Stomach (tissue), 9 donors: ENCODE measurements around the gene EME1. TPM values are rescaled to one million over a fixed set of nuclear protein-coding genes. Genes with fewer than 3 reads are reported as not detected.

Experiments used
- DNase-seq, 2 donors: peaks; one replicate each; pipeline versions ENCODE4 v3.0.0 to v3.0.0-alpha.2; 2013 to 2019
- H3K27ac ChIP-seq, 5 donors: fragments of 200-600 bp in 4 of 5; sonication (generic) in 4 of 5; one replicate each; pipeline ENCODE4 v1.5.1; 2013 to 2019; ENCODE audit warnings: mild to moderate bottlenecking in 1 of 5, moderate library complexity in 1 of 5
- H3K27me3 ChIP-seq, 3 donors: fragments of 200-600 bp; sonication (generic); one replicate each; pipeline ENCODE4 v1.5.1; 2017 to 2019; ENCODE audit warnings: mixed run types in 1 of 3
- H3K36me3 ChIP-seq, 4 donors: fragments of 200-600 bp; sonication (generic); 1 replicate in 3 of 4; 2 replicates in 1 of 4; pipeline ENCODE4 v1.5.1; 2016 to 2019
- H3K4me1 ChIP-seq, 4 donors: fragments of 200-600 bp; sonication (generic); one replicate each; pipeline ENCODE4 v1.5.1; 2016 to 2019
- H3K4me3 ChIP-seq, 4 donors: fragments of 200-600 bp; sonication (generic) in 3 of 4; one replicate each; pipeline ENCODE4 v1.5.1; 2016 to 2019; ENCODE audit warnings: mild to moderate bottlenecking in 1 of 4
- H3K9me3 ChIP-seq, 4 donors: fragments of 200-600 bp; sonication (generic); one replicate each; pipeline ENCODE4 v1.5.1; 2016 to 2019
- EP300 ChIP-seq: sonication (generic); formaldehyde crosslinking; IDR thresholded peaks from one replicate; pipeline ENCODE4 v1.6.1; 2017; ENCODE audit warnings: antibody characterized with exemption
- POLR2A ChIP-seq, 4 donors: fragments of 450-650 bp; IDR thresholded peaks; one replicate each; pipeline ENCODE4 v1.6.1; 2016; ENCODE audit warnings: antibody characterized with exemption in 4 of 4, control low read depth in 2 of 4, mild to moderate bottlenecking in 1 of 4, moderate library complexity in 1 of 4
- POLR2AphosphoS5 ChIP-seq, 3 donors: sonication (generic); formaldehyde crosslinking; IDR thresholded peaks; one replicate each; pipeline ENCODE4 v1.6.1; 2016; ENCODE audit warnings: antibody characterized with exemption in 3 of 3
- WGBS, 5 donors: extraction: QIAGEN DNeasy Blood & Tissue Kit in 3 of 5; methylation state at CpG; one replicate each; pipeline versions ENCODE4 v1.1.5 to v1.1.7; 2013 to 2018; 5-methylcytosine and 5-hydroxymethylcytosine counted together
- intact Hi-C: fragments of 100-400 bp; cut with DNase I; formaldehyde crosslinking; loops from one replicate; pipeline ENCODE4 v1.15.1; 2023; ENCODE audit warnings: low total_unique reads
- polyA plus RNA-seq, 3 donors: library from polyadenylated mRNA; stranded (reverse); fragments of 200-250 nt; gene quantifications; one replicate each; pipeline ENCODE4 v1.2.3, GENCODE V29; 2013
- total RNA-seq, 5 donors: library from RNA; depleted of rRNA; stranded (reverse); fragments of >200 nt; gene quantifications; one replicate each; pipeline versions ENCODE4 v1.1.0 to v1.2.3, GENCODE V29; 2014 to 2016
- TF ChIP-seq, protein P1 (sequence below), 7 experiments: fragments of 450-650 bp in 4 of 7; fragments of 200-600 bp in 3 of 7; sonication (generic) in 3 of 7; IDR thresholded peaks; one replicate each; pipeline ENCODE4 v1.5.1; 2016 to 2019; ENCODE audit warnings: antibody characterized with exemption in 7 of 7, control low read depth in 2 of 7, mild to moderate bottlenecking in 1 of 7
- donor health status: healthy with polysubstance abuse.
- donor health status: Bipolar disorder and iron deficiency.
- donor health status: healthy.

Gene EME1
- total and polyA plus RNA-seq, 8 donors = 0.87 to 15.8 (median 2.6) TPM; not detected in 2

GRCh38 chr17:50365165-50365564, 7.9 kb upstream of the EME1 start:
- DNase-seq = no peak
- Histone ChIP-seq H3K27ac (no peak overlapping the region), H3K36me3 (peaks cover 37 to 70% (median 65%) of the 10 kb centered on the region in 4 donors), H3K27me3 (no peaks in the 10 kb centered on the region), H3K4me3 (no peak overlapping the region), H3K9me3 (no peaks in the 10 kb centered on the region), H3K4me1 (peaks cover 21 to 43% (median 36%) of the 10 kb centered on the region in 4 donors)
- no peak for TF ChIP-seq POLR2AphosphoS5 (IDR thresholded peaks at IDR 0.05)
- intact Hi-C loops = loop anchor here (10.0 kb wide), 1 partner anchor 110 kb away; the partner anchor contains the start of gene RSAD1
- 43 to 67% (median 63%) methylated on average over 2 of the region's 2 CpGs for WGBS, 5 donors

- Histone ChIP-seq H3K27me3 (no peaks in the 10 kb centered on the region), H3K4me1 (peaks cover 21 to 45% (median 37%) of the 10 kb centered on the region in 4 donors), H3K9me3 (no peaks in the 10 kb centered on the region), H3K36me3 (peaks cover 35 to 70% (median 65%) of the 10 kb centered on the region in 4 donors), H3K27ac (no peak overlapping the region), H3K4me3 (no peak overlapping the region)
- intact Hi-C loops = loop anchor here (10.0 kb wide), 1 partner anchor 109 kb away; the partner anchor contains the start of gene RSAD1
- DNase-seq = no peak
- WGBS, 5 donors = 85 to 91% (median 88%) methylated on average over 14 of the region's 14 CpGs
- TF ChIP-seq, protein P1, sequence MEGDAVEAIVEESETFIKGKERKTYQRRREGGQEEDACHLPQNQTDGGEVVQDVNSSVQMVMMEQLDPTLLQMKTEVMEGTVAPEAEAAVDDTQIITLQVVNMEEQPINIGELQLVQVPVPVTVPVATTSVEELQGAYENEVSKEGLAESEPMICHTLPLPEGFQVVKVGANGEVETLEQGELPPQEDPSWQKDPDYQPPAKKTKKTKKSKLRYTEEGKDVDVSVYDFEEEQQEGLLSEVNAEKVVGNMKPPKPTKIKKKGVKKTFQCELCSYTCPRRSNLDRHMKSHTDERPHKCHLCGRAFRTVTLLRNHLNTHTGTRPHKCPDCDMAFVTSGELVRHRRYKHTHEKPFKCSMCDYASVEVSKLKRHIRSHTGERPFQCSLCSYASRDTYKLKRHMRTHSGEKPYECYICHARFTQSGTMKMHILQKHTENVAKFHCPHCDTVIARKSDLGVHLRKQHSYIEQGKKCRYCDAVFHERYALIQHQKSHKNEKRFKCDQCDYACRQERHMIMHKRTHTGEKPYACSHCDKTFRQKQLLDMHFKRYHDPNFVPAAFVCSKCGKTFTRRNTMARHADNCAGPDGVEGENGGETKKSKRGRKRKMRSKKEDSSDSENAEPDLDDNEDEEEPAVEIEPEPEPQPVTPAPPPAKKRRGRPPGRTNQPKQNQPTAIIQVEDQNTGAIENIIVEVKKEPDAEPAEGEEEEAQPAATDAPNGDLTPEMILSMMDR (IDR thresholded peaks at IDR 0.05) = no peak
- TF ChIP-seq POLR2A (IDR thresholded peaks at IDR 0.05) (no peak), EP300 (no peak)
These were observed 7.2 kb upstream of the EME1 start for GRCh38 chr17:50365649-50366393.

DNA sequence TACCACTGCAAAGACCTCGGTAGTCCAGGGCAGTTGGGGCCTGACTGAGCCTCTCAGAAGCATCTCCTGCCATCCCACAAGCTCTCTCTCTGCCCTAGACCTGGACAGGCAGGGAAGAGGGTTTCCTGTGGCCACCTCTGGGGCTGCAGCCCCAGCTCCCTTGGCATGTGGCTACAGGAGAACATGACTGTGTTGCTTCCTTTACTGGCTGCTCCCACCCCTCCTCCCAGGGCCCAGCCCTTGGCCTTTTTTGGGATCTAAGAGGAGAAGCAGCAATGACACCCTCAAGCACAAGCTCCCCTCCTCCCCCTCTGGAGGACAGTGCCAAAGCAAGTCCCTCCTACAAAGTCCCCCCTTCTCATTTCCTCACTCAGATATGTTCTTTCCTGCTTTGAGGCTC, 5.6 kb upstream of the EME1 start:
- peaks cover 31 to 45% (median 38%) of the 10 kb centered on the region in 4 donors for H3K4me1 ChIP-seq
- H3K27ac ChIP-seq = no peak overlapping the region
- no peak for DNase-seq
- 64 to 88% (median 83%) methylated on average over 1 of the region's 1 CpG for WGBS, 5 donors
- H3K4me3 ChIP-seq = no peak overlapping the region
- intact Hi-C loops = loop anchor here (10.0 kb wide), 1 partner anchor 107 kb away; the partner anchor contains the start of gene RSAD1
- peaks cover 35 to 65% (median 61%) of the 10 kb centered on the region in 4 donors for H3K36me3 ChIP-seq
- H3K9me3 ChIP-seq = no peaks in the 10 kb centered on the region
- no peaks in the 10 kb centered on the region for H3K27me3 ChIP-seq
- TF ChIP-seq POLR2AphosphoS5 (IDR thresholded peaks at IDR 0.05) (no peak), EP300 (no peak), POLR2A (IDR thresholded peaks at IDR 0.05) (no peak)
- TF ChIP-seq, protein P1 (IDR thresholded peaks at IDR 0.05) = no peak

DNA sequence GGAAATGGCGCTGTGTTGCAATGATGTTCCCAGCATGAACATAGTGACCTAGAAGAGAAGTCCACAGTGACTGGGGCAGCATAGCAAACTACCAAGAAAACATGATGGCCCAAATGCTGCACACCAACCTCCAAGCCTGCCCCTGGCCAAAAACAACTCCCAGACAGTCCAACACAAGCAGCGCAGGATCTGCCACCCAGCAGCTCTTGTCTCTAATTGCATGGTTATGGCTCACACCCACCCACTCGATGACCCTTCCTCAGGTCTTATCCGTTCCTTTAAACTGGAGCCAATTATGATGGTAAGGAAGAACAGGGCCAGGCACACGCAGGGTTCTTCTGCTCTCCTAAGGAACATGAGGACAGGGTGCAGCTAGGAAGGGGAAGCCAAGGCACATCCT, 3.0 kb upstream of the EME1 start:
- intact Hi-C loops = no loop called here
- no peak for DNase-seq
- Histone ChIP-seq H3K4me3 (no peak overlapping the region), H3K36me3 (peaks cover 35 to 61% (median 58%) of the 10 kb centered on the region in 4 donors), H3K27me3 (no peaks in the 10 kb centered on the region), H3K4me1 (peaks cover 19 to 32% (median 23%) of the 10 kb centered on the region in 4 donors), H3K9me3 (no peaks in the 10 kb centered on the region), H3K27ac (no peak overlapping the region)
- TF ChIP-seq POLR2A (IDR thresholded peaks at IDR 0.05) (no peak), POLR2AphosphoS5 (IDR thresholded peaks at IDR 0.05) (no peak), EP300 (no peak)
- TF ChIP-seq, protein P1 (IDR thresholded peaks at IDR 0.05) = no peak
- 88 to 95% (median 95%) methylated on average over 5 of the region's 5 CpGs for WGBS, 5 donors

- H3K9me3 ChIP-seq = no peaks in the 10 kb centered on the region
- no peak for DNase-seq
- TF ChIP-seq POLR2AphosphoS5 (IDR thresholded peaks at IDR 0.05) = no peak
- TF ChIP-seq POLR2A (IDR thresholded peaks at IDR 0.05) = no peak
- H3K27me3 ChIP-seq = no peaks in the 10 kb centered on the region
- intact Hi-C loops = no loop called here
- WGBS, 5 donors = 35 to 71% (median 60%) methylated on average over 2 of the region's 2 CpGs
- H3K4me1 ChIP-seq = peaks cover 19 to 32% (median 22%) of the 10 kb centered on the region in 4 donors
- peak overlapping the region in 2 of 4 donors; percentile 62 to 80 for H3K4me3 ChIP-seq
- H3K27ac ChIP-seq = peak overlapping the region in 1 of 5 donors; percentile 98
- peaks cover 32 to 46% (median 44%) of the 10 kb centered on the region in 4 donors for H3K36me3 ChIP-seq
These were observed 1.5 kb upstream of the EME1 start for GRCh38 chr17:50371526-50371925.
